PFSK-1 (cell line): ENCODE results near the gene YARS1.

Source experiments
- FOXP2 ChIP-seq: optimal IDR thresholded peaks from 2 replicates; pipeline ENCODE3; 2011; ENCODE audit warnings: borderline replicate concordance, control low read depth, inconsistent platforms; ENCODE audit not compliant: insufficient read depth; ENCODE audit errors: extremely low read length, extremely low read depth
- POLR2AphosphoS5 ChIP-seq: IDR thresholded peaks from 2 replicates; pipeline ENCODE4 v1.6.1; 2012; ENCODE audit warnings: low read depth, mild to moderate bottlenecking, control low read depth, low read length, moderate library complexity
- REST ChIP-seq, 2 experiments: IDR thresholded peaks; 2 replicates each; pipeline versions ENCODE4 v1.6.1 to v1.8.0; 2011 to 2012; ENCODE audit warnings: low read depth in 2 of 2, low read length in 2 of 2, control low read depth in 1 of 2, inconsistent platforms in 1 of 2, mild to moderate bottlenecking in 1 of 2, moderate library complexity in 1 of 2; ENCODE audit not compliant: insufficient read depth in 1 of 2
- SIN3A ChIP-seq: IDR thresholded peaks from 2 replicates; pipeline ENCODE4 v1.6.1; 2012; ENCODE audit warnings: mild to moderate bottlenecking, low read length, moderate library complexity, borderline replicate concordance; ENCODE audit not compliant: insufficient read depth
- TAF1 ChIP-seq: IDR thresholded peaks from 2 replicates; pipeline ENCODE4 v1.6.1; 2012; ENCODE audit warnings: low read length, control low read depth, borderline replicate concordance; ENCODE audit not compliant: insufficient read depth

DNA sequence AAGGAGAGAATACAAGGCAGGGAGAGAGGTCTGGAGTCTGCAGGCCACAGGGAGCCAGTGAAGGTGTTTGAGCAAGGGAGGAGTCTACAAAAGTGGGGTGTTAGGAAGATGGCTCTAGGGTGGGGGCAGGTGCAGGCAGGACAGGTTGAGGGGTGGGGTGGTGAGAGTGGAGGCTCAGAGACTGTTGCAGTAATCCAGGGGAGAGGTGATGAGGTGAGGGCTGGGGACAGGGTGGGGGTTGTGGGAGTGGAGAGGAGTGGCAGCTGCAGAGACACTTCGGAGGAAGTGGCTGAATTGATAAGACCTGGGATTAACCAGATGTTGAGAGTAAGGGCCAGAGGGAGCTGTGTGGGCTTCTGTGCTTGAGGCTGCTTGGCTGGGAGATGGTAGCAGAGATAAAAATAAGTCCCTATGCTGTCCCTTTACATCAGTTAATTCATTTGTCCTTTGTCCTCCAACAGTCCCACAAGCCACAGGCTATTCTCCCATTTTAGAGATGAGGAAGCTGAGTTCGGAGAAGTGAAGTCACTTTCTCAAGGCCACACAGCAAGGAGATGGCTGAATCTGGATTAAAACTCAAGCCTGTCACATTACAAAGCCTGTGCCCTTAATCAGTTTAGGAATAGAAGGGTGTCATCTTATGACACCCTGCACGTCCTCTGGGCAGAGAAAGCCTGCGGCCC lies 59.8 kb downstream of the YARS1 start:
- no peak for TF ChIP-seq REST (IDR thresholded peaks at IDR 0.05; ENCODE audit: insufficient read depth in 1 of 2, low read depth in 2 of 2, low read length in 2 of 2)
- TF ChIP-seq FOXP2 = no peak
- TF ChIP-seq TAF1 = no peak
- TF ChIP-seq POLR2AphosphoS5 = no peak
- TF ChIP-seq SIN3A = no peak
